RWPE1 (cell line): ENCODE measurements around the gene MASP1.

Source experiments
- CTCF ChIA-PET: fragments of 350-600 bp; sonication (Branson Sonifier 250); formaldehyde crosslinking; extraction: SDS; loops from one replicate; lab custom pipeline; 2021; lab: Yijun Ruan, JAX
- POLR2A ChIA-PET: fragments of 400-600 bp; formaldehyde crosslinking; extraction: SDS; loops from one replicate; lab custom pipeline; 2020; ENCODE audit warnings: antibody characterized with exemption; ENCODE audit not compliant: low non-redundant PET; lab: Yijun Ruan, JAX
- DNase-seq: peaks from one replicate; pipeline ENCODE4 v3.0.0; 2012; ENCODE audit warnings: low spot score
- H3K27ac ChIP-seq: fragments of 450-650 bp; 2 replicates; pipeline ENCODE4 v1.5.1; 2017
- CTCF ChIP-seq: fragments of 450-650 bp; conservative IDR thresholded peaks from 2 replicates; pipeline ENCODE4 v1.5.1; 2017; ENCODE audit warnings: low read depth, mild to moderate bottlenecking

MASP1 gene

GRCh38 chr3:187291512-187292132, at the start of gene MASP1:
TSS of gene MASP1 (minus strand) at chr3:187291737. CDS start at chr3:187291632, 105 bp downstream.
- DNase-seq: no peak
- no peak within 1 kb of the TSS for H3K27ac ChIP-seq
- no peak for TF ChIP-seq CTCF
- ChIA-PET CTCF (no interaction called here), POLR2A (no interaction called here)

GRCh38 chr3:187340578-187340977, 49.0 kb upstream of the MASP1 start:
- ChIA-PET CTCF (no interaction called here), POLR2A (no interaction called here)
- no peak overlapping the region for H3K27ac ChIP-seq
- TF ChIP-seq CTCF: no peak
- DNase-seq: no peak

GRCh38 chr3:187336322-187336721, 44.8 kb upstream of the MASP1 start:
- CTCF ChIA-PET: no interaction called here
- DNase-seq: no peak
- no peak overlapping the region for H3K27ac ChIP-seq
- POLR2A ChIA-PET: no interaction called here
- TF ChIP-seq CTCF: no peak

GRCh38 chr3:187334904-187335303, 43.4 kb upstream of the MASP1 start:
- POLR2A ChIA-PET: no interaction called here
- no peak overlapping the region for H3K27ac ChIP-seq
- no peak for TF ChIP-seq CTCF
- CTCF ChIA-PET: no interaction called here
- DNase-seq: no peak

GRCh38 chr3:187328691-187329090, 37.2 kb upstream of the MASP1 start:
- TF ChIP-seq CTCF: no peak
- CTCF ChIA-PET: no interaction called here
- no peak overlapping the region for H3K27ac ChIP-seq
- POLR2A ChIA-PET: no interaction called here
- DNase-seq: no peak

GRCh38 chr3:187327845-187328244, 36.3 kb upstream of the MASP1 start:
- ChIA-PET POLR2A (no interaction called here), CTCF (interaction anchor here (0.6 to 1.1 kb wide), 4 partner anchors 9 to 1600 kb away, joined by 3 to 4 read pairs (median 4); no protein-coding TSS in a partner anchor)
- H3K27ac ChIP-seq: no peak overlapping the region
- no peak for DNase-seq
- no peak for TF ChIP-seq CTCF
